GM10266 (cell line): ENCODE data around the gene PACS2.

Experiments used
- DNase-seq: peaks from one replicate; pipeline ENCODE4 v3.0.0; 2012; ENCODE audit errors: extremely low spot score
- TF ChIP-seq, protein P1 (sequence below): IDR thresholded peaks from 2 replicates; pipeline ENCODE4 v1.5.1; 2012; ENCODE audit warnings: mild to moderate bottlenecking, low read depth; ENCODE audit not compliant: control insufficient read depth, insufficient read depth; ENCODE audit errors: missing control alignments

PACS2 gene

DNA sequence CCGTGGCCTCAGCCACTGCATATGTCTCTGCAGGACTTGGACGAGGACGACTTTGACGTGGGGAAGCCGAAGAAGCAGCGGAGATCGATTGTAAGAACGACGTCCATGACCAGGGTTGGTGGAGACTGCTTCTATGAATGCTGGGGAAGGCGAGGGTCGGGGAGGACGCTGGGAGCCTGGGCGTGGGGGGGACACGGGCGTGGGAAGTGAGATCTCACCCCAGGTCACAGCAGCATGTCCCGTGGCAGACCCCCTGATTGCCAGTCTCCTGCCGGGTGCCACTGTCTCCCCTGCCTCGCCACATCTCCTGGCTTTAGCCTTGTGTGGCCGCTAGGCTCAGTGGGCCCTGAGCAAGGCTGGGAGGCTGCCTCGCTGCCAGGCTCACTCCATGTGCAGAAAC is 53.9 kb downstream of the PACS2 start:
- DNase-seq, result no peak
- TF ChIP-seq, protein P1, sequence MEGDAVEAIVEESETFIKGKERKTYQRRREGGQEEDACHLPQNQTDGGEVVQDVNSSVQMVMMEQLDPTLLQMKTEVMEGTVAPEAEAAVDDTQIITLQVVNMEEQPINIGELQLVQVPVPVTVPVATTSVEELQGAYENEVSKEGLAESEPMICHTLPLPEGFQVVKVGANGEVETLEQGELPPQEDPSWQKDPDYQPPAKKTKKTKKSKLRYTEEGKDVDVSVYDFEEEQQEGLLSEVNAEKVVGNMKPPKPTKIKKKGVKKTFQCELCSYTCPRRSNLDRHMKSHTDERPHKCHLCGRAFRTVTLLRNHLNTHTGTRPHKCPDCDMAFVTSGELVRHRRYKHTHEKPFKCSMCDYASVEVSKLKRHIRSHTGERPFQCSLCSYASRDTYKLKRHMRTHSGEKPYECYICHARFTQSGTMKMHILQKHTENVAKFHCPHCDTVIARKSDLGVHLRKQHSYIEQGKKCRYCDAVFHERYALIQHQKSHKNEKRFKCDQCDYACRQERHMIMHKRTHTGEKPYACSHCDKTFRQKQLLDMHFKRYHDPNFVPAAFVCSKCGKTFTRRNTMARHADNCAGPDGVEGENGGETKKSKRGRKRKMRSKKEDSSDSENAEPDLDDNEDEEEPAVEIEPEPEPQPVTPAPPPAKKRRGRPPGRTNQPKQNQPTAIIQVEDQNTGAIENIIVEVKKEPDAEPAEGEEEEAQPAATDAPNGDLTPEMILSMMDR, result no peak

DNA sequence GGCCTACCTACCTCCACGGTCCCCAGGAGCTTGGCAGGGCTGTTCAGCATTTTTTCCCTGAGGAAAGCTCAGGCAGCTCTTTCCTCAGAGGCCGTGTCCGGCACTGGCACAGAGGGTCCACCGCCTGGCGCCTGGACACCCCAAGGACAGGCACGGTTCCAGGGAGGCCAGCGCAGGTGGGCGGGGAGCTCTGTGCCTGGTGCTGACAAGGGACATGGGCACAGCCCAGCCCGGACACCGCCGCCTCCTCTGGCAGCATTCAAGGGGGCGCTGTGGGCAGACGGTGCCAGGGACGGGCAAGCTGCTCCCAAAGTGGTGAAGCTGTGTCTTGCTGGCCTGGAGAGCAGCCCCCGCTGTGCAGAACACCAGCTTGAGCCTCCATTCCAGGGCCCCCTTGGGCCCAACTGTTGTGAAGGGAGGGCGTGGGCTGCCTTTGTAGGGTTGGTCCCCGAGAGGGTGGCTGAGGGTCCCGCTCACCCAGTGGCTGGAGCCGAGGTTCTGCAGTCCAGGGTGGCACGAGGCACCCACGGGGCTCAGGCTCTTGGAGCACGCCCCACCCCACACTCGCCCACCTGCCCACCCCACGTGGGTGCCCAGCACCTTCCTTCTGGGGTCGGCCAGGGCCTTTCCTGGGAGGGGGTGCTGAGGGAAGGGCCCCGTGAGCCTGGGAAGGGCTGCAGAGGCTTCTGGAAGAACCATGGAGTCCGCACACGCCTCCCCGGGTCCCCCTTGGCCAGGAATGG is 54.5 kb downstream of the PACS2 start:
- DNase-seq, result no peak
- TF ChIP-seq, protein P1, result no peak

DNA sequence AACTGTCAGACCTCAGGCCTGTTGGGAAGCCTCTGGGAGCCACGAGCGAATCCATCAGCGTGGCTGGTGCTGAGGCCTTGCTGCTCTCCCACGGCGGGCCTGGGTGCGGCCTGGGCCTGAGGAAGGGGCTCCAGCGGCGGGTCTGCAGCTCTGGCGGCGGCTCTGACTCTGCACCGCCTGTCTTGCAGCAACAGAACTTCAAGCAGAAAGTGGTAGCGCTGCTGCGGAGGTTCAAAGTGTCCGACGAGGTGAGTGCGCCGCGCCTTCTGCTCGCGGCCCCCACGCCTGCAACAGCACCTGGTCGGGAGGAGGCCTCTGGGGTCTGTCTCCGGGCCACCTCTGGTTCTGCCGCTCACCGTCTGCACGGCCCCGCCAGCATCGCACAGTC is 55.1 kb downstream of the PACS2 start:
- TF ChIP-seq, protein P1, result no peak
- no peak for DNase-seq

DNA sequence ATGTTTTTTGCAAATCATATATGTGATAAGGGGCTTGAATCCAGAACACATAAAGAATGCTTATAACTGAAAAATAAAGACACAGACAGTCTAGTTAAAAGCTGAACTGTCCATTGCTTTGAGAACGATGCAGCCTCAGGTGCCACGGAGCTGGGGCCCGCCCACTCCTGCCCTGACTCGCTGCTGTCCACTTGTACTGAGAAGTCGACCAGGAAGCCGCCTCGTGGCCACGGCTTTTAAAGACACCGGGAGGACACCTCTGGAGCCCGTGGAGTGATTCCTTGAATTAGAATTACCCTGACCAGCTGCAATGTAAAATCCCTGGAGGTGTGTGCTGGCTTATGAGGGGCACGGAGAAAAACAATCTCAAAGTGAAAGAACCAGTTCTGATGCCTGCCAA is 59.8 kb downstream of the PACS2 start:
- TF ChIP-seq, protein P1, result no peak
- no peak for DNase-seq

DNA sequence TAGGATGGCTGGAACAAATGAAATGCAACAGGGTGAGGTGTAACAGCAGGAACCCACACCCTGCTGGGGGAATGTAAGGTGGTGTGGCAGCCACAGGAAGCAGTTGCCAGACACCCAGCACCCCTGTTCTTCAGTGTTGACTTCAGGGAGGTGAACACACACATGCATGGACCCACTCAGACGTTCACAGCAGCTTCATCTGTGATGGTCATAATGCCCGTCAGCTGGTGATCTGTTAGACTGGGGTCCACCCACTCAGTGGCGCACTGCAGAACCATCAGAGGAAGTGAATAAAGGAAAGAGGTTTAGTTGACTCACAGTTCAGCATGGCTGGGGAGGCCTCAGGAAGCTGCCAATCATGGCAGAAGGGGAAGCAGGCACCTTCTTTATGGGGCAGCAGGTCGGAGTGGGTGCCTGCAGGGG is 61.1 kb downstream of the PACS2 start:
- no peak for DNase-seq
- TF ChIP-seq, protein P1, result no peak

DNA sequence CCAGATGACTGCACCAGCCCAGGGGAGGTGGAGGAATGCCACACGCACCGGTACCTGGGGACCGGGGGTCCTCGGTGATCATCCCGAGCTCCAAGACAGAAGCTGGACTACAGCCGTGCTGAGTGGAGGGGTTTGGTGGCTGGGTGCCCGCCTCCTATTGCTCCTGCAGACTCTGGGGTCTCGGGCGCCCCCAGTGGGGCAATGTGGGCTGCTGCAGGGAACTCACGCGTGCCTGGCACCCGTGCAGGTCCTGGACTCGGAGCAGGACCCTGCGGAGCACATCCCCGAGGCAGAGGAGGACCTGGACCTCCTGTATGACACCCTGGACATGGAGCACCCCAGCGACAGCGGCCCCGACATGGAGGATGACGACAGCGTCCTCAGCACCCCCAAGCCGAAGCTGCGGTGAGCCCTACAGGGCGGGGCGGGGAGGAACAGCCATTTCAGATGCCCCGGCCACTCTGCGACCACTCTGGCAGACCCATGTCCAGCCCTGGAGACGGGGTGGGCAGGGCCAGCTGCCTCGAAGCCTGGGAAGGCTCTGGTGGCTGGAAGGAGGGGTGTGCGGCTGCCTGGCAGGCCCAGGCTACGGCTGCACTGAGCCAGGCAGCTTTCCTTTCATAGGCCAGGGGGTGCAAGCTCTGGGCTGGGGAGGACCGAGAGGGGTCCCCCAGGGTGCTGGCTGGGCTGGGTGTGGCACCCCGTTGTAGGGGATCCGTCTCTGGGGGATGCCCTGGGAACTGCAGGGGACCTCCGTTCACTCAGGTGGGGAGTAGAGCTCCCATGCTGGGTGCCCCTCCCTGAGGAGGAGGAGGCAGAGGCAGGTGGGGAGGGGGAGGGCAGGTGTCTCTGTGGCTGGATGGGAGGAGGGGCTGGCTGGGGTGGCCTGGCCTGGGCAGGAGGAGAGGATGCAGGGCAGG is 62.2 kb downstream of the PACS2 start:
- TF ChIP-seq, protein P1, result no peak
- DNase-seq, result no peak
